ENCODE measurements around the gene UBXN11. TPM values are rescaled to one million over a fixed set of nuclear protein-coding genes. Genes with fewer than 3 reads are reported as not detected.
A peak's percentile ranks its signal among the peaks of the same experiment; 100 is the strongest.

UBXN11 gene
- total RNA-seq, 1 experiment from 2014 or later = 12.5 TPM

- Histone ChIP-seq H3K9me3 (no peaks in the 10 kb centered on the region), H3K36me3 (ENCODE audit: control insufficient read depth, insufficient read depth, low read length) (no peaks in the 10 kb centered on the region; the same call in 1 of the 2 replicates), H3K4me1 (peaks cover 13% of the 10 kb centered on the region), H3K27me3 (replicated peaks; ENCODE audit: control insufficient read depth, insufficient read depth, low read length) (no peaks in the 10 kb centered on the region), H3K4me3 (ENCODE audit: low read depth, low read length) (no peak overlapping the region)
- Mint-ChIP-seq H3K27ac (ENCODE audit: unreplicated experiment) (peak overlapping the region; percentile 51), H3K4me1 (ENCODE audit: low read depth, unreplicated experiment) (peaks cover 17% of the 10 kb centered on the region), H3K27me3 (ENCODE audit: insufficient read depth, unreplicated experiment) (no peaks in the 10 kb centered on the region), H3K9me3 (ENCODE audit: unreplicated experiment) (no peaks in the 10 kb centered on the region), H3K4me3 (ENCODE audit: unreplicated experiment) (no peak overlapping the region), H3K36me3 (ENCODE audit: insufficient read depth, unreplicated experiment) (peaks cover 18% of the 10 kb centered on the region)
- ChIA-PET CTCF (interaction anchor here (0.6 to 2.7 kb wide), 11 partner anchors 10 to 231 kb away, joined by 3 to 15 read pairs (median 5); partner anchors contain the start of gene CEP85), POLR2A (no interaction called here)
- no TSS peak for BruUV-seq (replicated peaks)
- TF ChIP-seq CTCF (IDR thresholded peaks at IDR 0.05; ENCODE audit: insufficient read depth in 1 of 2, low read depth in 1 of 2, low read length in 1 of 2, severe bottlenecking in 1 of 2, unreplicated experiment in 1 of 2) = peak; percentile 41 to 45
- DNase-seq = peak in 1 of 2 experiments; percentile 65
- intact Hi-C loops (cut with micrococcal nuclease; ENCODE audit: unreplicated experiment) = loop anchor here (1.0 kb wide), 5 partner anchors 36 to 132 kb away; no protein-coding TSS in a partner anchor
Measured at GRCh38 chr1:26285366-26286063, 20.9 kb downstream of the UBXN11 start.

- Histone ChIP-seq H3K4me3 (ENCODE audit: low read depth, low read length) (no peak overlapping the region), H3K4me1 (peaks cover 13% of the 10 kb centered on the region), H3K36me3 (ENCODE audit: control insufficient read depth, insufficient read depth, low read length) (no peaks in the 10 kb centered on the region; the same call in 1 of the 2 replicates), H3K27me3 (replicated peaks; ENCODE audit: control insufficient read depth, insufficient read depth, low read length) (no peaks in the 10 kb centered on the region), H3K9me3 (no peaks in the 10 kb centered on the region)
- Mint-ChIP-seq H3K36me3 (ENCODE audit: insufficient read depth, unreplicated experiment) (peaks cover 25% of the 10 kb centered on the region), H3K9me3 (ENCODE audit: unreplicated experiment) (no peaks in the 10 kb centered on the region), H3K27ac (ENCODE audit: unreplicated experiment) (peak overlapping the region; percentile 51), H3K4me1 (ENCODE audit: low read depth, unreplicated experiment) (peaks cover 17% of the 10 kb centered on the region), H3K27me3 (ENCODE audit: insufficient read depth, unreplicated experiment) (no peaks in the 10 kb centered on the region), H3K4me3 (ENCODE audit: unreplicated experiment) (no peak overlapping the region)
- ChIA-PET POLR2A (no interaction called here), CTCF (interaction anchor here (0.5 to 2.7 kb wide), 10 partner anchors 9 to 239 kb away, joined by 3 to 15 read pairs (median 4); partner anchors contain the start of gene CEP85)
- DNase-seq = peak; percentile 67 to 74
- peak; percentile 58 to 79 for TF ChIP-seq CTCF (IDR thresholded peaks at IDR 0.05; ENCODE audit: insufficient read depth in 1 of 2, low read depth in 1 of 2, low read length in 1 of 2, severe bottlenecking in 1 of 2, unreplicated experiment in 1 of 2)
- intact Hi-C loops (cut with micrococcal nuclease; ENCODE audit: unreplicated experiment) = loop anchor here (1.0 kb wide), 5 partner anchors 37 to 133 kb away; no protein-coding TSS in a partner anchor
- no TSS peak for BruUV-seq (replicated peaks)
Measured at GRCh38 chr1:26284597-26285347, 21.7 kb downstream of the UBXN11 start.

GRCh38 chr1:26283871-26284596 lies 22.4 kb downstream of the UBXN11 start:
- no TSS peak for BruUV-seq (replicated peaks)
- CTCF ChIA-PET = interaction anchor here (0.5 to 2.7 kb wide), 6 partner anchors 31 to 133 kb away, joined by 3 to 15 read pairs (median 6); partner anchors contain the start of gene CEP85
- H3K27ac Mint-ChIP-seq (ENCODE audit: unreplicated experiment) = peak overlapping the region; percentile 51
- intact Hi-C loops (cut with micrococcal nuclease; ENCODE audit: unreplicated experiment) = no loop called here
- Histone ChIP-seq H3K9me3 (no peaks in the 10 kb centered on the region), H3K4me1 (peaks cover 18% of the 10 kb centered on the region), H3K27me3 (replicated peaks; ENCODE audit: control insufficient read depth, insufficient read depth, low read length) (no peaks in the 10 kb centered on the region), H3K36me3 (ENCODE audit: control insufficient read depth, insufficient read depth, low read length) (no peaks in the 10 kb centered on the region; the same call in 1 of the 2 replicates), H3K4me3 (ENCODE audit: low read depth, low read length) (no peak overlapping the region)
- no peaks in the 10 kb centered on the region for H3K9me3 Mint-ChIP-seq (ENCODE audit: unreplicated experiment)
- POLR2A ChIA-PET = no interaction called here
- no peaks in the 10 kb centered on the region for H3K27me3 Mint-ChIP-seq (ENCODE audit: insufficient read depth, unreplicated experiment)
- H3K4me1 Mint-ChIP-seq (ENCODE audit: low read depth, unreplicated experiment) = peaks cover 17% of the 10 kb centered on the region
- H3K36me3 Mint-ChIP-seq (ENCODE audit: insufficient read depth, unreplicated experiment) = peaks cover 33% of the 10 kb centered on the region
- peak overlapping the region; percentile 5 for H3K4me3 Mint-ChIP-seq (ENCODE audit: unreplicated experiment)
- DNase-seq = no peak
- no peak for TF ChIP-seq CTCF (IDR thresholded peaks at IDR 0.05; ENCODE audit: insufficient read depth in 1 of 2, low read depth in 1 of 2, low read length in 1 of 2, severe bottlenecking in 1 of 2, unreplicated experiment in 1 of 2)
